Measurements from ENCODE around the gene HOXB8.

The HOXB8 gene

GRCh38 chr17:48626245-48627117, 11.4 kb upstream of the HOXB8 start, which contains the start of gene HOXB9:
Gene HOXB9, minus strand, starts transcription at chr17:48626358. Its CDS starts 89 bp downstream, at chr17:48626269.
- Histone ChIP-seq H3K9me3 (ENCODE audit: insufficient read depth, low read length) (no peaks in the 10 kb centered on the region), H3K4me1 (ENCODE audit: low read length) (peaks cover 8% of the 10 kb centered on the region), H3K27ac (ENCODE audit: low read length) (no peak within 1 kb of the TSS), H3K9ac (ENCODE audit: low read length) (peak within 1 kb of the TSS; percentile 62), H4K20me1 (ENCODE audit: insufficient read depth, low read length) (no peaks in the 10 kb centered on the region), H2AFZ (ENCODE audit: low read depth, low read length) (0 out of 2 replicates have a peak within 1 kb of the TSS, but pooled peaks have one; percentile 10), H3K4me2 (ENCODE audit: low read length) (peak within 1 kb of the TSS; percentile 55), H3K27me3 (ENCODE audit: low read depth, low read length) (peaks cover 52% of the 10 kb centered on the region), H3K79me2 (ENCODE audit: low read length) (no peaks in the 10 kb centered on the region), H3K4me3 (ENCODE audit: low read length) (peak within 1 kb of the TSS; percentile 78), H3K36me3 (replicated peaks; ENCODE audit: low read depth, low read length) (no peaks in the 10 kb centered on the region)
- TF ChIP-seq CTCF (IDR thresholded peaks at IDR 0.05; ENCODE audit: low read depth, low read length) (no peak), EZH2phosphoT487 (IDR thresholded peaks at IDR 0.05; ENCODE audit: low read depth) (no peak)

GRCh38 chr17:48625495-48626244, 10.6 kb upstream of the HOXB8 start:
- peak overlapping the region; percentile 62 for H3K9ac ChIP-seq (ENCODE audit: low read length)
- no peaks in the 10 kb centered on the region for H3K36me3 ChIP-seq (replicated peaks; ENCODE audit: low read depth, low read length)
- peak overlapping the region; percentile 55 for H3K4me2 ChIP-seq (ENCODE audit: low read length)
- H3K9me3 ChIP-seq (ENCODE audit: insufficient read depth, low read length), result no peaks in the 10 kb centered on the region
- no peak overlapping the region for H2AFZ ChIP-seq (ENCODE audit: low read depth, low read length)
- no peaks in the 10 kb centered on the region for H3K79me2 ChIP-seq (ENCODE audit: low read length)
- H3K4me3 ChIP-seq (ENCODE audit: low read length), result peak overlapping the region; percentile 78
- no peaks in the 10 kb centered on the region for H4K20me1 ChIP-seq (ENCODE audit: insufficient read depth, low read length)
- no peak overlapping the region for H3K27ac ChIP-seq (ENCODE audit: low read length)
- peaks cover 5% of the 10 kb centered on the region; the same call in 1 of the 2 replicates for H3K4me1 ChIP-seq (ENCODE audit: low read length)
- peaks cover 50% of the 10 kb centered on the region for H3K27me3 ChIP-seq (ENCODE audit: low read depth, low read length)
- TF ChIP-seq EZH2phosphoT487 (IDR thresholded peaks at IDR 0.05; ENCODE audit: low read depth), result no peak
- TF ChIP-seq CTCF (IDR thresholded peaks at IDR 0.05; ENCODE audit: low read depth, low read length), result no peak

- H3K79me2 ChIP-seq (ENCODE audit: low read length), result no peaks in the 10 kb centered on the region
- H4K20me1 ChIP-seq (ENCODE audit: insufficient read depth, low read length), result no peaks in the 10 kb centered on the region
- no peak overlapping the region for H3K27ac ChIP-seq (ENCODE audit: low read length)
- no peaks in the 10 kb centered on the region for H3K9me3 ChIP-seq (ENCODE audit: insufficient read depth, low read length)
- peak overlapping the region; percentile 62 for H3K9ac ChIP-seq (ENCODE audit: low read length)
- H3K4me1 ChIP-seq (ENCODE audit: low read length), result peaks cover 5% of the 10 kb centered on the region; the same call in 1 of the 2 replicates
- H3K4me2 ChIP-seq (ENCODE audit: low read length), result peak overlapping the region; percentile 55
- H3K27me3 ChIP-seq (ENCODE audit: low read depth, low read length), result peaks cover 43% of the 10 kb centered on the region
- TF ChIP-seq EZH2phosphoT487 (IDR thresholded peaks at IDR 0.05; ENCODE audit: low read depth) (no peak), CTCF (IDR thresholded peaks at IDR 0.05; ENCODE audit: low read depth, low read length) (no peak)
- peak overlapping the region; percentile 78 for H3K4me3 ChIP-seq (ENCODE audit: low read length)
- H3K36me3 ChIP-seq (replicated peaks; ENCODE audit: low read depth, low read length), result no peaks in the 10 kb centered on the region
- H2AFZ ChIP-seq (ENCODE audit: low read depth, low read length), result no peak overlapping the region
Observed at GRCh38 chr17:48624544-48625494, 9.7 kb upstream of the HOXB8 start.

All from OCI-LY3 (cell line).